GM18499 (cell line): Measurements from ENCODE around the gene IDH1.
"Not testable (repeated sequence)": the region's sequence is repeated elsewhere in the genome, so short reads cannot be mapped to it uniquely, and the experiment has no call there.

Experiments
- ATAC-seq: cut with Tn5 transposase; IDR thresholded peaks from one replicate; pipeline ENCODE4 v1.9.1; 2021; ENCODE audit warnings: moderate number of reproducible peaks; ENCODE audit not compliant: insufficient read depth, unreplicated experiment

Gene IDH1

DNA sequence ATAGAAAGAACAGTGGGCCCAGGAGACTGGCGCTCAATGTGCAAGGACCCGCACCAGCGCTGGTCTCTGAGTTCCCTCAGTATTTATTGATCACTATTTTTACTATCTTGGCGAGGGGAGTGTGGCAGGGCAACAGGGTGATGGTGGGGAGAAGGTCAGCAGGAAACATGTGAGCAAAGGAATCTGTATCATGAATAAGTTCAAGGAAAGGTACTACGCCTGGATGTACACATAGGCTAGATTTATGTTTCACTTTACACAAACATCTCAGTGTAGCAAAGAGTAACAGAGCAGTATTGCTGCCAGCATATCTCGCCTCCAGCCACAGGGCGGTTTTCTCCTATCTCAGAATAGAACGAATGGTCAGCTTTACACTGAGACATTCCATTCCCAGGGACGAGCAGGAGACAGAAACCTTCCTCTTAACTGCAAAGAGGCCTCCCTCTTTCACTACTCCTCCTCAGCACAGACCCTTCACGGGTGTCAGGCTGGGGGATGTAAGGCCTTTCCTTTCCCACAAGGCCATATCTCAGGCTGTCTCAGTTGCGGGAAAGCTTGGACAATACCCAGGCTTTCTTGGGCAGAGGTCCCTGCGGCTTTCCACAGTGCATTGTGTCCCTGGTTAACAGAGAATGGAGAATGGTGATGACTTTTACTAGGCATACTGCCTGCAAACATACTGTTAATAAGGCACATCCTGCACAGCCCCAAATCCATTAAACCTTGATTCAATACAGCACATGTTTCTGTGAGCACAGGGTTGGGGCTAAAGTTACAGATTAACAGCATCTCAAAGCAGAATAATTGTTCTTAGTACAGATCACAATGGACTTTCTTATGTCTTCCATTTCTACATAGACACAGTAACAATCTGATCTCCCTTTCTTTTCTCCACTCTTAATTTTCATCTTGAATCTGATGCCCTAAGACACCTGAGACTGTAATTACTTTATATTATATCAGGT lies 2.3 kb upstream of the IDH1 start:
- ATAC-seq: not testable (repeated sequence)

DNA sequence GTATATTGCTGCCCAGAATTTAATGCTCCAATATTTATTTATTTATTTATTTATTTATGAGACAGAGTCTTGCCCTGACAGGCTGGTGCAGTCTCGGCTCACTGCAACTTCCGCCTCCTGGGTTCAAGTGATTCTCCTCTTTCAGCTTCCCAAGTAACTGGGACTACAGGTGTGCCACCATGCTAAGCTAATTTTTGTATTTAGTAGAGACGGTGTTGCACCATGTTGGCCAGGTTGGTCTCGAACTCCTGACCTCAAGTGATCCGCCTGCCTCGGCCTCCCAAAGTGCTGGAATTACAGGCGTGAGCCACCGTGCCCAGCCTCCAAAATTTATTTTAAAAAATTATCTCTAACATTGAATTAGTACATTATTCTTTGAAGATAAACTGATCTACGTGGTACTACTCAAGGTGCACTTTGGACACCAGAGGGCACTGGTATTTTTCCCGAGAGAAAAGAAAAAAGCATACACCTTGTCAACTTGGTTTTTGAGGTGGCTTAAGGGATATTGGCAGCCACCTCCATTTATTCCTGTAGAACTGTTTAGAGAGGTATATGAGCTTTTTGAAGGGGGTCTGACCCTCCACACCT lies 1.4 kb upstream of the IDH1 start:
- no peak for ATAC-seq

DNA sequence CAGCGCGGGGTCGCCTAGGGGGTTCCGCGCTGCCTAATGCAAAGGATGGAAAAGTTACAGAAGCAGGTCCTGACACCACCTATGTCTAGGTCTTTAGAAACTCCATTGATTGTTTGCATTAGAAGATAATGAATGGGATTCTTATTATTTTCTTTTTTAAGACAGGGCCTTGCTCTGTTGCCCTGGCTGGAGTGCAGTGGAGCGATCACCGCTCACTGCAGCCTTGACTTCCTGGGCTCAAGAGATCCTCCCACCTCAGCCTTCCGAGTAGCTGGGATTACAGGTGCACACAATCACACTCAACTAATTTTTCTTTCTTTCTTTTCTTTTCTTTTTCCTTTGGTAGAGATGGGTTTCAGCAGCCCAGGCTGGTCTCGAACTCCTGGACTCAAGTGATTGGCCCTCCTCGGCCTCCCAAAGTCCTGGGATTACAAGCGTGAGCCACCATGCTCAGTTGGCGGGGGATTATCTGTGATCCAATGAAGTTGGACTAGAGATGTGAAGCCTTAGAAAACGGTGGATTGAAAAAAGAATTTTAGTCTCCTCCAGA lies 761 bp upstream of the IDH1 start:
- ATAC-seq: peak; percentile 18

DNA sequence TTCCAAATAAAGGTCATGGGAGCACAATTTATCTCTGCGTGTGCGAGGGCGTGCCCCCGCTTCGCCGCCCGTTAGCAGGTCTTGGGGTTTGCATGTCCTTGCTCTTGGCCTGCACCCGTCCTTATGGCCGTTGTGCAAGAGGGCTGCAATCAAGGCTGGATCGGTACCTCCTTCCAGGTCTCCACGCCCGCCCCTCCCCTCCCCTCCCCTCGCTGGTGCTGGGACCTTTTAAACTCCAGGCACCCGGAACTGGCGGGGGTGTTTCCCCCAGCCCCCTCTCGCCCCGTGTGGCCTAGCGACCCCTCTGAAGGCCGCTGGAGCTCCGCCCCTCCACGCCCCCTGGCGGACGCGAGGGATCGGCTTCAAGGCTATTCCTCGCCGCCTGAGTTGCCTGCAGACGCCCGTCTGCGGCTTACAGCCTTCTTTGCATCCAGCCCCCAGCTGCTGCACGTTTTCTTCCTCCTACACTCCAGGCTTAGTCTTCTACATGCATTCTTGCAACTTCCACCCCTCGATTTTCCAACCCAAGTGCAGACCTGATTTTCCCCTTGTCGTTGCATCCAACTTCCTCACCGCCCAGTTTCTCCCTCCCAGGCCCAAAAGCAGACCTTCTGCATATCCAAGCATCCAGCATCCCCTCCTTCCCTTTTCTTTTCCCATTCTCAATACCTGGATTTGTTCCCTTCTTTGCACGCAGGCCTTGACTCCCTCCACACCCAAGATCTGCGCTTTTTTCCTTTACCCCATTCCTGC lies 577 bp downstream of the IDH1 start:
- ATAC-seq: peak; percentile 47

DNA sequence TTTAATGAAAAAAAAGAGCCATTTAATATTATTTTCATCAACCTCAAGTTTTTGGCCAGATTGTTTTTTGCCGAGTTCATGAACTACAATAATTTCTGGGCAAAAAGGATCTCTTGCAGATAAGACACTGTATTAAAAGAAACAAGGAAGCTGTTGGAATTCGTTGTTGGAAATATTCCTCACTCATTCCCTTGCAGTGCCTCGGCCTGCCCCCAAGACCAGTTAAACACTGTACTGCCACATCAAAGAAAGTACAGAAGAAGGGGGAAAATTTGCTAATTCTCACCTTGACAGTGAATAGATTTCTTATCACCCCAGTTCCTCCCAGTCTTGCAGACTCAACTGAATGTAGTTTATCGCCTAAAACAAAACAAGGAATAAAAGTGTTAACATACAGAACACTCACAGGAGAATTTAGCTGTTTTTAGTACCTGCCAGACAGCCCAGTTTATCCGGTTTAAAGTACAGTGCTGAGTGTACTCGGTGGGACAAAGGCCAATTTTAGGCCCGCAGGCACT lies 1.2 kb downstream of the IDH1 start:
- no peak for ATAC-seq

DNA sequence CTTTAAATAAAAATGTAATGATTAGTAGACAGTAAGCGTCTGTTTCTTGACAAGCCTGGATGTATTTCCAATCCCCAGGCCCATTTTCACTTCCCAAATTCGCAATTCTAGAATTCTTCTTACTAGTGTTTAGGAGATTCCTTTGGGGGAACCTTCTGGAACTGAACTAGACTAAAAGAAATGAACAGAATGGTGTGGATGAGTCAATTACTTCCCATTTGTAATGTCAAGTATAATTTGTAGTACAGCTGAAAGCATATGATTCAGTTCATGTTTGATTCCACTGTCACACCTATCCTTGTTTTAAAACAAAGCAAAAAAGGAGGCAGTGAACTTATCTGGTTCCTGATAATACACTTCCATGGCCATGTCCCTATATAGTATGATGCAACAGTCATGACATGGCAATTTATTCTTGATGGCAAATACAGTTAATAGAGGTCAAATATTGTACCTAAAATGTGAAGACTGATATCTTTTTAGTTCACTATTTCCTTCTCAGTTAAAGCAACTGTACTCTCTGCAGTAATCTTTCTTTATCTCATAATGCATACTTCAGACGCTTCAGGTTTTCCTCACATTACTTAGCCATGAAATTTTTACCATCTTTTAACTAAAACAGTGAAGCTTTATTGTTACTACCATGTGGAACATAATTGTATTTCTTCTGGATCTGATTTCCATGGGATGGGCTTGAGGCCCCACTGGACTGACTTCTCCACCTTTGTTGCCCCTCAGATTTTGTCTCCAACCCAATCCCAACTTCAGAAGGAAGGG lies 2.0 kb downstream of the IDH1 start:
- no peak for ATAC-seq

DNA sequence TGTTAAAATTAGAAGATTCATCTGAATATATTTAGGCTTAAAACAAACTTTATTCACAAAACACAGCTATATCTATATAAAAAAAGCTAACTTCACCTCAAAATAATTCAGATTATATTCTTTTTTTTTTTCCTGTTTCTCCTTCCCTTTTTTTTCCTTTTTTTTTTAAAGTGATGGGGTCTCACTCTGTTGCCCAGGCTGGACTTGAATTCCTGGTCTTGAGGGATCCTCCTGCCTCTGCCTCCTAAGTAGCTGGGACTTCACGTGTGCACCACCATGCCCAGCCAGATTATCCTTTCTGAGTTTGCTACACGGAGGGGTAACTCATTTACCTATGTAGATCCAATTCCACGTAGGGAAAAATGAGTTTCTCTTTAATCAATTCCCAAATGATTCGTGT lies 3.8 kb downstream of the IDH1 start:
- no peak for ATAC-seq

DNA sequence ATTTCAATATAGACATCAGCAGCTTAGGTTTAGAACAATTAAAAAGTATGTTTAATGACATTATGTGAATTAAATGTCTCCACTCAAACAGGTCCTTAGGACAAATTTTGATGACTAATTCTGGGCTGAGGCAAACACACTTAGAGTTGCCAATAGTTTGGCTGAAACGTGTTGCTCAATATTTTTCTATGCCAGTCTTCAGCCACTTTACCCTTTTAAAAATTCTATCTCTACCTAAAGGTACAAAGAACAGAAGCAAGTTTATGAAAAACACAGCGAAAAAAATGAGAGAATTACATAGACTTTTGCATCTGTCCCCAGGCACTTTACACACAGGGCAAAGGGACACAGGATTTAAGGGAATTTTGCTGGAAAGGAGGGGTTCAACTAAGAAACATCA lies 4.5 kb downstream of the IDH1 start:
- no peak for ATAC-seq

DNA sequence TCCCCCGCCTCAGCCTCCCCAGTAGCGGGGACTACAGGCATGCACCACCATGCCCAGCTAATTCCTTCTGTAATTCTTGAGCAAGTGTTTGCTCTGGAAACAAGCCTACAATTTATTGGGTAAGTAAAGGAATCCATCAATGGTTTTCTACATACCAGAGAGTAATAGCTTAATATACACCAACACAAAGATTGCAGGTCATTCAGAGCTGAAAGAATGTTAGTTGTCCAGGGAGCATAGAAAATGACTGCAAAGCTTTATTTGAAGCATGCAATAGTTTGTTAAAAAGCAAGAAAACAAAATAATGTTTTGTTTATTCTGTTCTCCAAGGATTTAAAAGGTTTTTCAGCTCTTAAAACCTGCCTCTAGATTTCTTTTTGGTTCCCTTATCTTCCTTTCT lies 5.6 kb downstream of the IDH1 start:
- no peak for ATAC-seq

DNA sequence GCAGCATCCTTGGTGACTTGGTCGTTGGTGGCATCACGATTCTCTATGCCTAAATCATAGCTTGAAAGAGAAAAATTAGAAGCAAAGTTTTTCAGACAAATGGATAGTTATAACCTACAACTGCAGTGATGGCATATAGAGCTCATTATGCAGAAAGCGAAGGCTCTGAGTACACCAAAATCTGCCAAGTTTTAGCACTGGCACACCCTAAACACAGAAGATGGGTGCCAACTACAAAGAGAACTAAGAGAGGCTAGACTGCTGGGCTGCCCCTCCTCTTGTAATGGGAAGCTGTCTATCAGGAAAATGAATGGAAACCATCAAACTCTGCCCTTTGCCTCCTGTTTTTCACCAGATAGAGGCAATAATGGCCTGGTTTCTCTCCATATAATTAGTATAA lies 6.3 kb downstream of the IDH1 start:
- ATAC-seq: no peak

DNA sequence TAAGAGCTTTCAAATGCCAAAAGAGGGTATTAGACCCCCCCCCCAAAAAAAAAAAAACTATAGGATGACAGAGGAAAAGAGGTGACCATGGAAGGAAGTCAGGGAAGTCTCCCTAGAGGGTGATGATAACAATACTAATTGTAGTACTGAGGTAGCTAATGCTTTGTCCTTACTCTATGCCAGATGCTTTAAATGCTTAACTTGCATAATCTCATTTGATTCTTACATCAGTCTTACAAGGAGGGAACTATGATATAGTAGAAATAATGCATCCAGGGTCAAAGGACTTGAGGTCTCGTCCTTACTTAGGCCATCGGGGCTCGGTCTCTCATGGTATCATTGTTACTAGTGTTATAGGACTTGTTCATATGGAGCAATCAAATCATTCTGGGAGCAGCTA lies 9.1 kb downstream of the IDH1 start:
- no peak for ATAC-seq

DNA sequence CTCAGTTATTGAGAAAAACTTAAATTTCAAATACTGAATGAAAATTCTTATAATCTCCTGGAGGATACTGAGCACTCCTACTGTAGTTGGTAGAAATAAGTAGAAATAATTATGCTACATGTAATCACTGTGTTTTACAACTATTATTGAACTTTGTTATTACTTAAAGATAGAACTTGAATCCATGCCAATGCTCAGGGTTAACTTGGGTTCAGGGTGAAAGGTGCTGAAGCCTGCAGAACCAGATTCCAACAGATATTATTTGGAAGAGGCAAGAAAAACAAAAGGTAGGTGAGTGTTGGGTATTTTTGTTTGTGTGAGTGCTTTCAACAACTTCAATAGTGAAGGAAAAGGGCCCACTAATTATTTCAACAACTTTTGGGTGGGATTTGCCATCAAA lies 10.4 kb downstream of the IDH1 start:
- no peak for ATAC-seq

DNA sequence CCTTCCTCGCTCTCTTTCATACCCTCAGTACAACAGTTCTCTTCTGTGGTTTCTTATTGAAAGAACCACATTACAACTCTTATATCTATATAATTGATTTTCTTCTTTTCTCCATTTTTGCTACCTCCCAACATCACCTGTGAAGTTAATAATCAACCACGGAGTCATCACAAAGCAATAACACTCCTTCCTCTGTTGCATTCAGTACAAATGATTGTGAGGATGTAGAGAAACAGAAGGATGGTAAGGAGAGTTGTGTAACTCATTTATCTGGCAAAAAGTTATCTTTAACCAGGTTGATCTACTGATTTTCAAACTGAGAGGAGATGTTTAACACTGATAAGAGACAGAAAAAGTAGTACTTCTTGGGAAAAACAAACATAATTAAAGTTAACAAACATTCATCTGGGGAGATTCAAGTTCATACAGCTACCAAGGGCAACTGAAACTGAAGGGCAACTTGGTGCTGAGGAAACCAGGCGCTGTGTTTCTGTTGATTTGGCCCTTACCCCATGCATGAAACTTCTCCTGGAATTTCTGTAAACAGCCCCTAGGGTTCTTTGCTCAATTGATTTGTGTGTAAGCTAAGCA lies 14.2 kb downstream of the IDH1 start:
- ATAC-seq: no peak

DNA sequence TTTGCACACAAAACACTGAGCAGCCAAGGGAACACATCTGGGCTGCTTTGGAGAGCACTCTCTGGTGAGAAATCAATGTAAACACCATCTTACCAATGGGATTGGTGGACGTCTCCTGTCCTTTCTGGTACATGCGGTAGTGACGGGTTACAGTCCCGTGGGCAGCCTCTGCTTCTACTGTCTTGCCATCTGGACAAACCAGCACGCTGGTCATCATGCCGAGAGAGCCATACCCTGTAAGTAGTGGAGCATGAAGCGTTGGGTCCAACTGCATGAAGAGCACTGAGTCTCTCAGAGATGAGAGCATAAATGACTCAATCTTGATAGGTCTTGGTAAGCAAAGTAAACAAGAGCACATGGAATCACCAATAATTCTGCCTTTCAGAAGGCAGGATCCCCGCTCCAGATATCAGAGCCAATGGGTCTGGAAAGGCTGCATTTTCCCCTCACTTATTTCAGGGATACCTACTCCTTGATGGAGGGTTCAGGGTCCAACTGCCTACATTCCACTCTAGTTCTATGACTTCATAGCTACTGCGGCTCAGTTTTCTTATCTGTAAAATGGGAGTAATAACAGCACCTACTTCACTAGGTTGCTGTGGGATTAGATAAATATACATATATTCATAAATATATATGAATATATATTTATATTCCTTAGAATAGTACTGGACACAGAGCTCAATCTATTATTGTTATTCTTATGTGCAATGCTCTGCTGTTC lies 14.9 kb downstream of the IDH1 start:
- no peak for ATAC-seq

DNA sequence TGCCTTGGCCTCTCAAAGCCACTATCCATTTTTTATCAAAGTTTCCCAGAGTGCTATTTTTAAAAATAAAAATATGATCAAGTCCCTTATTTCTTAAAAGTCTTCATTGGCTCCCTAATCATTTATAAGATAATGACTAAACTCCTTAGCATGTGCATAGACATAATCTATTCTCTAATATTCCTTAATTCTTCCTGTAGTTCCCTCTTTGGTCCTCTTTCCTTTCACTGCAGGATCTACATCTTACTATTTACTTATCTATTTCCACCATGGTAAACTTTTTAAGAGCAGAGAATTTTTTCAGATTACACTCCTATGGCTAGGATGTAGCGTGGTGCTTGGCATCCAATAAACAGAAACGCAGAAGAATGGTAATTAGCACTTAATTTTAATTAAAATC lies 19.0 kb downstream of the IDH1 start:
- no peak for ATAC-seq

DNA sequence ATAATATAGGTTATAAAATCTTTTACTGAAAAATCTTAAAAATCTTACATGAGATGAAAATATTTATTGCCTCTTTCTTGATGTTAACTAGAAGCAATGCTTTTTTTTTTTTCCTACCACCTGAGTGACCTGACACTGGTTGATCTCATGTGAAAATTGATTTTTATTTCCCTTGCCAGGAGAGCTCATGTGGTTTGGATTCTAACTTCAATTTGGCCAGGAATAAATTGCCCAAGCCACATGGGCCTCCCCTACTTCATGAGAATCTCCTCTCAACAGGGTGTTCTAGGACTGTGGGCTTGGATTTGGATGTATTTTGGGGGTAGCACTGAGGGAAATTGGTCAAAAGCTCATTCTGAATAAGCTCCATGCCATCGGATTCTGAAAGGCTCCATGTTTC lies 20.1 kb downstream of the IDH1 start:
- ATAC-seq: no peak

DNA sequence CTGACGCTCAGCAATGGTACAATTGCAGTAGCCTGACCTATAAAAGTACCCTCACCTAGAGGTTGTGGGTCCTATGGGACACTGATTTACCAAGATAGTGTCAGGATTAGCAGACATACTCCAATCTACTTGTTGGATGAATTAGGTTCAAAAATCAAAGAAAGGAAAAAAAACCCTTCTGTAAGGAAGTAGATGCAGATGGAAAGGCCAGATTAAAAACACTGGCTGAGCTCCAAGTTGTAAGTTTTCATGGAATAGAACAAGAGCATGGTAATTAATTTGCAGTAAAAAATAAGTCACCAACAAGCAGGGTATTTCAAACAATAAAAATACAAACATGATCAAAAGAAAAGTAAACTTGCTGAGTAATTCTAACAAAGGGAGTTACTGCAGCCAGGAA lies 26.4 kb downstream of the IDH1 start:
- no peak for ATAC-seq

DNA sequence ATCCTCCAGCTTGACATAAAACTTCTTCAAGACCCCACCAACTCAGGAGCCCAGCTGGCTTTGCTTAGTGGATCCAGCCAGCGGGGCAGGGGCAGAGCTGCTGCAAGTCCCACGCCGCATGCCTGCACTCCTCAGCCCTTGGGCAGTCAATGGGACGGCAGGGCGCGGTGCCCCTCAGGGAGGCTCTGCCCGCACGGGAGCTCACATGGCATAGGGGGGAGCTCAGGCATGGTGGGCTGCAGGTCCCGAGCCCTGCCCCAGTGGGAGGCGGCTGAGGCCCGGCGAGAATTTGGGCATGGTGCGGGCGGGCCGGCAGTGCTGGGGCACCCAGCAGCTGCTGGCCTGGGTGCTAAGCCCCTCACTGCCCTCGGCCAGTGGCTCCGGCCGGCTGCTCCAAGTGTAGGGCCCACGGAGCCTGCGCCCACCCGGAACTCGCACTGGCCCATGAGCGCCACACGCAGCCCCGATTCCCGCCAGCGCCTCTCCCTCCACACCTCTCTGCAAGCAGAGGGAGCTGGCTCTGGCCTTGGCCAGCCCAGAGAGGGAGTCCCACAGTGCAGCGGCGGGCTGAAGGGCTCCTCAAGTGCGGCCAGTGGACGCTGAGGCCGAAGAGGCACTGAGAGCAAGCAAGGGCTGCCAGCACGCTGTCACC lies 27.2 kb downstream of the IDH1 start:
- no peak for ATAC-seq
